ENCODE data around the gene NFE2L1. TPM values are rescaled to one million over a fixed set of nuclear protein-coding genes. Genes with fewer than 3 reads are reported as not detected.

Gene NFE2L1
- total RNA-seq, 3 donors from 2014 or later (not counting 1 experiment from before 2014, with no cell fraction given) = 38.6 to 53.4 (median 47.5) TPM

DNA sequence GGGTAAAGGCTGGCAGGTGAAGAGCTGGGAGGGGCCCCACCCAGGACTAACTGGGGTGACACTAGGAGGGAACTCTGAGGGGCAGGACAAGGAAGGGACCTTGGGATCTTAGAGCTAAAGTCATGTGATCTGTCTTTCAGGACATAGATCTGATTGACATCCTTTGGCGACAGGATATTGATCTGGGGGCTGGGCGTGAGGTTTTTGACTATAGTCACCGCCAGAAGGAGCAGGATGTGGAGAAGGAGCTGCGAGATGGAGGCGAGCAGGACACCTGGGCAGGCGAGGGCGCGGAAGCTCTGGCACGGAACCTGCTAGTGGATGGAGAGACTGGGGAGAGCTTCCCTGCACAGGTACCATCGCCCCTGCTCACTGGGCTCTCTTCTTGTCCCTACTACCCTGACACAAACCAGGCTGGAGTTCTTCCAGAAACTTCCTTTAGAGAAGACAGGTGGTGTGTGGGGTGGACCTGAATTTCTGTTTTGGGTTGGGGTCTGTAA, 8.1 kb downstream of the NFE2L1 start:
- TF ChIP-seq, protein P1, sequence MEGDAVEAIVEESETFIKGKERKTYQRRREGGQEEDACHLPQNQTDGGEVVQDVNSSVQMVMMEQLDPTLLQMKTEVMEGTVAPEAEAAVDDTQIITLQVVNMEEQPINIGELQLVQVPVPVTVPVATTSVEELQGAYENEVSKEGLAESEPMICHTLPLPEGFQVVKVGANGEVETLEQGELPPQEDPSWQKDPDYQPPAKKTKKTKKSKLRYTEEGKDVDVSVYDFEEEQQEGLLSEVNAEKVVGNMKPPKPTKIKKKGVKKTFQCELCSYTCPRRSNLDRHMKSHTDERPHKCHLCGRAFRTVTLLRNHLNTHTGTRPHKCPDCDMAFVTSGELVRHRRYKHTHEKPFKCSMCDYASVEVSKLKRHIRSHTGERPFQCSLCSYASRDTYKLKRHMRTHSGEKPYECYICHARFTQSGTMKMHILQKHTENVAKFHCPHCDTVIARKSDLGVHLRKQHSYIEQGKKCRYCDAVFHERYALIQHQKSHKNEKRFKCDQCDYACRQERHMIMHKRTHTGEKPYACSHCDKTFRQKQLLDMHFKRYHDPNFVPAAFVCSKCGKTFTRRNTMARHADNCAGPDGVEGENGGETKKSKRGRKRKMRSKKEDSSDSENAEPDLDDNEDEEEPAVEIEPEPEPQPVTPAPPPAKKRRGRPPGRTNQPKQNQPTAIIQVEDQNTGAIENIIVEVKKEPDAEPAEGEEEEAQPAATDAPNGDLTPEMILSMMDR (IDR thresholded peaks at IDR 0.05) = no peak
- ATAC-seq (no peak), DNase-seq (no peak)
- H3K27ac ChIP-seq (ENCODE audit: low read length) = no peak overlapping the region
- Mint-ChIP-seq H3K27ac (peak overlapping the region in 1 of 2 donors; percentile 54), H3K4me1 (peaks cover 28 to 51% of the 10 kb centered on the region in 2 donors), H3K36me3 (no peaks in the 10 kb centered on the region), H3K27me3 (ENCODE audit: low read depth in 2 of 2) (no peaks in the 10 kb centered on the region), H3K4me3 (no peak overlapping the region), H3K9me3 (no peaks in the 10 kb centered on the region)
- intact Hi-C loops (cut with micrococcal nuclease) = no loop called here
- H3K27me3 ChIP-seq (ENCODE audit: control insufficient read depth, insufficient read depth, low read length) = no peaks in the 10 kb centered on the region
- H3K36me3 ChIP-seq (ENCODE audit: control insufficient read depth, insufficient read depth, low read length) = peaks cover 72% of the 10 kb centered on the region
- WGBS (ENCODE audit: insufficient coverage) = 91% methylated on average over 9 of the region's 10 CpGs
- H3K4me1 ChIP-seq (ENCODE audit: control insufficient read depth, insufficient read depth, low read length) = peaks cover 28% of the 10 kb centered on the region
- H3K4me3 ChIP-seq (ENCODE audit: low read length) = no peak overlapping the region
- H3K9me3 ChIP-seq (ENCODE audit: control insufficient read depth, insufficient read depth, low read length) = no peaks in the 10 kb centered on the region

DNA sequence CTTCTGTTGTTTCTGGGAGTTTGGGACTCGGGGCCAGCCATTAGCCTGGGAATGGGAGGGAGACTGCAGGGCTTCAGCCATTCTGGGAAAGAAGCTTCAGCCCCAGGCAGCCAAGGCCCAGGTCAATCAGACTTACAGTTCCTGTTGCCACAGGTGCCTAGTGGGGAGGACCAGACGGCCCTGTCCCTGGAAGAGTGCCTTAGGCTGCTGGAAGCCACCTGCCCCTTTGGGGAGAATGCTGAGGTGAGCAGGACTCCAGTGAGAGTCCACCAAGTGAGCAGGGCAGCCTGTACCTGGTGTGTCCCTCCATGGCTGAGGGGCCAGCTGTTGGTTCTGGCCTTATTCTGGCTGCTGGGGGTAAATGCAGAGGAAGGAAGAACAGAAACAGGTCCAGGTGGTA, 8.7 kb downstream of the NFE2L1 start:
- DNase-seq (no peak), ATAC-seq (no peak)
- Histone ChIP-seq H3K9me3 (ENCODE audit: control insufficient read depth, insufficient read depth, low read length) (no peaks in the 10 kb centered on the region), H3K36me3 (ENCODE audit: control insufficient read depth, insufficient read depth, low read length) (peaks cover 73% of the 10 kb centered on the region), H3K27me3 (ENCODE audit: control insufficient read depth, insufficient read depth, low read length) (no peaks in the 10 kb centered on the region), H3K27ac (ENCODE audit: low read length) (no peak overlapping the region), H3K4me3 (ENCODE audit: low read length) (no peak overlapping the region), H3K4me1 (ENCODE audit: control insufficient read depth, insufficient read depth, low read length) (peaks cover 24% of the 10 kb centered on the region)
- H3K9me3 Mint-ChIP-seq = no peaks in the 10 kb centered on the region
- H3K36me3 Mint-ChIP-seq = no peaks in the 10 kb centered on the region
- intact Hi-C loops (cut with micrococcal nuclease) = no loop called here
- no peaks in the 10 kb centered on the region for H3K27me3 Mint-ChIP-seq (ENCODE audit: low read depth in 2 of 2)
- peak overlapping the region in 1 of 2 donors; percentile 54 for H3K27ac Mint-ChIP-seq
- WGBS (ENCODE audit: insufficient coverage) = 95% methylated on average over 2 of the region's 2 CpGs
- TF ChIP-seq, protein P1 (IDR thresholded peaks at IDR 0.05) = no peak
- peaks cover 25 to 45% of the 10 kb centered on the region in 2 donors for H3K4me1 Mint-ChIP-seq
- no peak overlapping the region for H3K4me3 Mint-ChIP-seq

DNA sequence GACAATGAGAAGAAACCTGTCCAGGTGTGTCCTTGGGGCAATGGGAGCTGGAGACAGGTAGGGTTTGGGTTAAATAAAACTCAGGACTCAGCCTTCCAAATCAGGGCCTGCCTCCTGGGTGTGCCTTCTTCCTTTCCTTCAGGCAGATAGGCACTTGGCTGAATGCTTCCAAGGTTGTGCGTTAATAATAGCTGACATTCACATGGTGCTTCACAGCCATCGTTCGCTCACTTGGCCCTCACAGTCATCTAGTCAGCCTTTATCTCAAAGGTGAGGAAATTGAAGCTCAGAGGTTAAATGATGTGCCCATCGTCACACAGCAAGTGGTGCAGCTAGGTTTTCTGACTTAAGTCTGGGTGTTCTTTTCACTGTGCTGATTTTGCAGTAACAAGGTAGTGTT, 9.5 kb downstream of the NFE2L1 start:
- H3K36me3 ChIP-seq (ENCODE audit: control insufficient read depth, insufficient read depth, low read length) = peaks cover 75% of the 10 kb centered on the region
- H3K4me1 ChIP-seq (ENCODE audit: control insufficient read depth, insufficient read depth, low read length) = peaks cover 17% of the 10 kb centered on the region
- Mint-ChIP-seq H3K4me1 (peaks cover 20 to 38% of the 10 kb centered on the region in 2 donors), H3K27me3 (ENCODE audit: low read depth in 2 of 2) (no peaks in the 10 kb centered on the region), H3K36me3 (no peaks in the 10 kb centered on the region), H3K27ac (no peak overlapping the region), H3K4me3 (no peak overlapping the region), H3K9me3 (no peaks in the 10 kb centered on the region)
- intact Hi-C loops (cut with micrococcal nuclease) = no loop called here
- H3K27ac ChIP-seq (ENCODE audit: low read length) = no peak overlapping the region
- no peak overlapping the region for H3K4me3 ChIP-seq (ENCODE audit: low read length)
- TF ChIP-seq, protein P1 (IDR thresholded peaks at IDR 0.05) = no peak
- no peaks in the 10 kb centered on the region for H3K27me3 ChIP-seq (ENCODE audit: control insufficient read depth, insufficient read depth, low read length)
- no peaks in the 10 kb centered on the region for H3K9me3 ChIP-seq (ENCODE audit: control insufficient read depth, insufficient read depth, low read length)
- DNase-seq = no peak
- 97% methylated on average over 4 of the region's 4 CpGs for WGBS (ENCODE audit: insufficient coverage)
- ATAC-seq = no peak
